Right atrium auricular region (tissue), 2 donors: Measurements from ENCODE around the gene IGFL1. TPM values are rescaled to one million over a fixed set of nuclear protein-coding genes. Genes with fewer than 3 reads are reported as not detected.
"Not testable (repeated sequence)": the region's sequence is repeated elsewhere in the genome, so short reads cannot be mapped to it uniquely, and the experiment has no call there.

ENCODE experiments used
- DNase-seq: peaks from one replicate; pipeline ENCODE4 v3.0.0-alpha.2; 2019; ENCODE audit warnings: low spot score
- H3K27ac ChIP-seq, 2 donors: fragments of 200-600 bp; sonication (generic); 1 replicate in 1 of 2; 2 replicates in 1 of 2; pipeline ENCODE4 v1.5.1; 2016 to 2019
- H3K27me3 ChIP-seq, 2 donors: fragments of 200-600 bp; sonication (generic); one replicate each; pipeline versions ENCODE4 v1.5.1 to v1.6.0; 2017 to 2019
- H3K36me3 ChIP-seq: fragments of 200-600 bp; sonication (generic); one replicate; pipeline ENCODE4 v1.5.1; 2016
- H3K4me1 ChIP-seq, 2 donors: fragments of 200-600 bp; sonication (generic); one replicate each; pipeline versions ENCODE4 v1.5.1 to v1.6.0; 2017 to 2019
- H3K4me3 ChIP-seq, 2 donors: fragments of 200-600 bp; sonication (generic); 1 replicate in 1 of 2; 2 replicates in 1 of 2; pipeline ENCODE4 v1.5.1; 2017 to 2019; ENCODE audit warnings: mild to moderate bottlenecking in 1 of 2, moderate library complexity in 1 of 2
- H3K9me3 ChIP-seq, 2 donors: fragments of 200-600 bp; sonication (generic); one replicate each; pipeline ENCODE4 v1.5.1; 2019
- CTCF ChIP-seq, 2 donors: fragments of 200-600 bp; sonication (generic); IDR thresholded peaks; one replicate each; pipeline ENCODE4 v1.5.1; 2019; ENCODE audit warnings: antibody characterized with exemption in 2 of 2
- total RNA-seq, 2 donors: library from RNA; depleted of rRNA; stranded (reverse); fragments of >200 nt; gene quantifications; one replicate each; pipeline ENCODE4 v1.1.0, GENCODE V29; 2016

The IGFL1 gene
- total RNA-seq, 2 donors from 2014 or later: not detected

- no peaks in the 10 kb centered on the region for H3K36me3 ChIP-seq
- H3K4me3 ChIP-seq: no peak overlapping the region
- H3K4me1 ChIP-seq: peaks cover 0 to 7% of the 10 kb centered on the region in 2 donors
- no peak overlapping the region for H3K27ac ChIP-seq
- no peaks in the 10 kb centered on the region for H3K27me3 ChIP-seq
- no peak for TF ChIP-seq CTCF (IDR thresholded peaks at IDR 0.05)
- no peak for DNase-seq
- H3K9me3 ChIP-seq: no peaks in the 10 kb centered on the region
Observed at GRCh38 chr19:46186717-46187101, 42.8 kb upstream of the IGFL1 start.

GRCh38 chr19:46189971-46190888 lies 39.3 kb upstream of the IGFL1 start:
- H3K36me3 ChIP-seq: no peaks in the 10 kb centered on the region
- H3K27me3 ChIP-seq: no peaks in the 10 kb centered on the region
- H3K4me1 ChIP-seq: peaks cover 0 to 7% of the 10 kb centered on the region in 2 donors

GRCh38 chr19:46191356-46191755 lies 38.2 kb upstream of the IGFL1 start:
- no peak overlapping the region for H3K4me3 ChIP-seq
- TF ChIP-seq CTCF (IDR thresholded peaks at IDR 0.05): no peak
- no peak for DNase-seq
- H3K9me3 ChIP-seq: no peaks in the 10 kb centered on the region
- peaks cover 0 to 4% of the 10 kb centered on the region in 2 donors for H3K4me1 ChIP-seq
- H3K27ac ChIP-seq: no peak overlapping the region
- H3K27me3 ChIP-seq: no peaks in the 10 kb centered on the region
- H3K36me3 ChIP-seq: no peaks in the 10 kb centered on the region

More at GRCh38 chr19:46189971-46190888, 39.3 kb upstream of the IGFL1 start:
- H3K27ac ChIP-seq: no peak overlapping the region
- no peak overlapping the region for H3K4me3 ChIP-seq
- H3K9me3 ChIP-seq: no peaks in the 10 kb centered on the region
- no peak for DNase-seq
- TF ChIP-seq CTCF (IDR thresholded peaks at IDR 0.05): no peak

GRCh38 chr19:46191972-46192371 lies 37.6 kb upstream of the IGFL1 start:
- no peak for DNase-seq
- Histone ChIP-seq H3K36me3 (no peaks in the 10 kb centered on the region), H3K27ac (no peak overlapping the region), H3K9me3 (no peaks in the 10 kb centered on the region), H3K4me3 (no peak overlapping the region), H3K27me3 (no peaks in the 10 kb centered on the region), H3K4me1 (no peaks in the 10 kb centered on the region)
- no peak for TF ChIP-seq CTCF (IDR thresholded peaks at IDR 0.05)

- H3K9me3 ChIP-seq, H3K36me3 ChIP-seq, H3K4me1 ChIP-seq, DNase-seq, H3K27ac ChIP-seq, H3K27me3 ChIP-seq, H3K4me3 ChIP-seq: not testable (repeated sequence)
Observed at GRCh38 chr19:46192626-46192991, 36.9 kb upstream of the IGFL1 start.

GRCh38 chr19:46192992-46193650 lies 36.4 kb upstream of the IGFL1 start:
- TF ChIP-seq CTCF (IDR thresholded peaks at IDR 0.05): no peak
- Histone ChIP-seq H3K36me3 (no peaks in the 10 kb centered on the region), H3K27me3 (no peaks in the 10 kb centered on the region), H3K4me3 (no peak overlapping the region), H3K27ac (no peak overlapping the region), H3K4me1 (no peaks in the 10 kb centered on the region), H3K9me3 (no peaks in the 10 kb centered on the region)
- DNase-seq: peak; percentile 80
